Suprapubic skin (tissue), 3 donors: ENCODE results near the gene RNF34.

Source experiments
- POLR2A ChIP-seq, 2 donors: fragments of 450-650 bp; IDR thresholded peaks; one replicate each; pipeline ENCODE4 v1.6.1; 2017; ENCODE audit warnings: antibody characterized with exemption in 2 of 2, mild to moderate bottlenecking in 2 of 2, moderate library complexity in 2 of 2
- TF ChIP-seq, protein P1 (sequence below), 2 donors: fragments of 200-600 bp in 1 of 2; fragments of 450-650 bp in 1 of 2; sonication (generic) in 1 of 2; IDR thresholded peaks; one replicate each; pipeline ENCODE4 v1.5.1; 2016 to 2019; ENCODE audit warnings: antibody characterized with exemption in 2 of 2, mild to moderate bottlenecking in 1 of 2, moderate library complexity in 1 of 2

- TF ChIP-seq, protein P1, sequence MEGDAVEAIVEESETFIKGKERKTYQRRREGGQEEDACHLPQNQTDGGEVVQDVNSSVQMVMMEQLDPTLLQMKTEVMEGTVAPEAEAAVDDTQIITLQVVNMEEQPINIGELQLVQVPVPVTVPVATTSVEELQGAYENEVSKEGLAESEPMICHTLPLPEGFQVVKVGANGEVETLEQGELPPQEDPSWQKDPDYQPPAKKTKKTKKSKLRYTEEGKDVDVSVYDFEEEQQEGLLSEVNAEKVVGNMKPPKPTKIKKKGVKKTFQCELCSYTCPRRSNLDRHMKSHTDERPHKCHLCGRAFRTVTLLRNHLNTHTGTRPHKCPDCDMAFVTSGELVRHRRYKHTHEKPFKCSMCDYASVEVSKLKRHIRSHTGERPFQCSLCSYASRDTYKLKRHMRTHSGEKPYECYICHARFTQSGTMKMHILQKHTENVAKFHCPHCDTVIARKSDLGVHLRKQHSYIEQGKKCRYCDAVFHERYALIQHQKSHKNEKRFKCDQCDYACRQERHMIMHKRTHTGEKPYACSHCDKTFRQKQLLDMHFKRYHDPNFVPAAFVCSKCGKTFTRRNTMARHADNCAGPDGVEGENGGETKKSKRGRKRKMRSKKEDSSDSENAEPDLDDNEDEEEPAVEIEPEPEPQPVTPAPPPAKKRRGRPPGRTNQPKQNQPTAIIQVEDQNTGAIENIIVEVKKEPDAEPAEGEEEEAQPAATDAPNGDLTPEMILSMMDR (IDR thresholded peaks at IDR 0.05) = no peak
- no peak for TF ChIP-seq POLR2A (IDR thresholded peaks at IDR 0.05)
Measured at GRCh38 chr12:121376754-121377697, 22.9 kb upstream of the RNF34 start.
